H1 (cell line): ENCODE data around the gene LAMA4. TPM values are rescaled to one million over a fixed set of nuclear protein-coding genes. Genes with fewer than 3 reads are reported as not detected.

ENCODE experiments used
- ATF2 ChIP-seq: IDR thresholded peaks from 2 replicates; pipeline ENCODE4 v1.6.1; 2012; ENCODE audit warnings: low read length, inconsistent platforms
- CHD7 ChIP-seq: fragments of 300-600 bp; sonication (generic); IDR thresholded peaks from 2 replicates; pipeline ENCODE4 v1.7.1; 2012; ENCODE audit warnings: low read length, moderate library complexity, mild to moderate bottlenecking, inconsistent platforms; ENCODE audit not compliant: insufficient replicate concordance
- CTCF ChIP-seq, 3 experiments: IDR thresholded peaks; 1 replicate in 2 of 3; 2 replicates in 1 of 3; pipeline versions ENCODE4 v1.5.1 to v1.6.1; 2011; ENCODE audit warnings: low read length in 3 of 3, mild to moderate bottlenecking in 3 of 3, inconsistent platforms in 2 of 3, low read depth in 1 of 3, moderate library complexity in 1 of 3; ENCODE audit not compliant: insufficient read depth in 1 of 3; ENCODE audit errors: control extremely low read depth in 1 of 3
- EGR1 ChIP-seq: IDR thresholded peaks from 2 replicates; pipeline ENCODE4 v1.6.1; 2011; ENCODE audit warnings: low read depth, low read length, borderline replicate concordance
- RNF2 ChIP-seq: fragments of 200-900, 300-1000 bp; sonication (generic); IDR thresholded peaks from 2 replicates; pipeline ENCODE4 v1.7.1; 2016; ENCODE audit warnings: borderline replicate concordance, low read depth, mild to moderate bottlenecking, antibody characterized with exemption, low read length; ENCODE audit not compliant: poor library complexity, severe bottlenecking; ENCODE audit errors: missing control alignments
- RXRA ChIP-seq: IDR thresholded peaks from 2 replicates; pipeline ENCODE4 v1.6.1; 2011; ENCODE audit warnings: low read depth, mild to moderate bottlenecking, low read length, moderate library complexity; ENCODE audit not compliant: insufficient read depth
- TAF1 ChIP-seq: IDR thresholded peaks from 2 replicates; pipeline ENCODE4 v1.6.1; 2011; ENCODE audit warnings: mild to moderate bottlenecking, low read depth, low read length
- polyA plus RNA-seq, 7 experiments: library from polyadenylated mRNA; depleted of rRNA in 3 of 7; stranded (reverse) in 5 of 7; unstranded in 2 of 7; fragments of >200 nt in 5 of 7; fragments of 200-250 nt in 2 of 7; gene quantifications; 1 replicate in 5 of 7; 2 replicates in 1 of 7; 4 replicates in 1 of 7; pipeline versions ENCODE4 v1.2.1 to v1.2.3, GENCODE V29; 2011 to 2013; ENCODE audit warnings: missing spikeins in 2 of 7, mixed read lengths in 2 of 7
- total RNA-seq: library from RNA; stranded (reverse); fragmentation: NEBNext Ultra II Directional; extraction: Animal tissue kit (Norgen Biotek cat#: 25700); gene quantifications from 2 replicates; pipeline ENCODE4 v1.2.1, GENCODE V29; 2021

Gene LAMA4
- total and polyA plus RNA-seq, 2 of the 8 experiments (the other 6 are each of a cell fraction or from before 2014, with no cell fraction given): 0.95 to 1.5 TPM

- no peak for TF ChIP-seq CHD7
- TF ChIP-seq EGR1: no peak
- TF ChIP-seq CTCF (IDR thresholded peaks at IDR 0.05; ENCODE audit: control extremely low read depth in 1 of 3, insufficient read depth in 1 of 3, low read depth in 1 of 3, low read length in 3 of 3): no peak
- no peak for TF ChIP-seq RXRA
- TF ChIP-seq ATF2: no peak
- TF ChIP-seq TAF1: no peak
- no peak for TF ChIP-seq RNF2
These were observed 18.4 kb downstream of the LAMA4 start (continued) for GRCh38 chr6:112235956-112236355.
